MM.1S (cell line): ENCODE data around the gene SIRT2.
"Not testable (repeated sequence)": the region's sequence is repeated elsewhere in the genome, so short reads cannot be mapped to it uniquely, and the experiment has no call there.

Source experiments
- EZH2 ChIP-seq: fragments of 300-600 bp; sonication (generic); optimal IDR thresholded peaks from 2 replicates; pipeline ENCODE3; 2017; ENCODE audit warnings: low read depth, mild to moderate bottlenecking, antibody characterized with exemption, low read length, mixed read lengths
- EZH2phosphoT487 ChIP-seq: fragments of 300-600 bp; sonication (generic); IDR thresholded peaks from 2 replicates; pipeline ENCODE4 v1.6.1; 2018; ENCODE audit warnings: antibody characterized with exemption, low read length
- TF ChIP-seq, protein P1 (sequence below): fragments of 300-600 bp; sonication (generic); IDR thresholded peaks from 2 replicates; pipeline ENCODE4 v1.5.1; 2016; ENCODE audit warnings: antibody characterized with exemption, low read length, mixed read lengths

DNA sequence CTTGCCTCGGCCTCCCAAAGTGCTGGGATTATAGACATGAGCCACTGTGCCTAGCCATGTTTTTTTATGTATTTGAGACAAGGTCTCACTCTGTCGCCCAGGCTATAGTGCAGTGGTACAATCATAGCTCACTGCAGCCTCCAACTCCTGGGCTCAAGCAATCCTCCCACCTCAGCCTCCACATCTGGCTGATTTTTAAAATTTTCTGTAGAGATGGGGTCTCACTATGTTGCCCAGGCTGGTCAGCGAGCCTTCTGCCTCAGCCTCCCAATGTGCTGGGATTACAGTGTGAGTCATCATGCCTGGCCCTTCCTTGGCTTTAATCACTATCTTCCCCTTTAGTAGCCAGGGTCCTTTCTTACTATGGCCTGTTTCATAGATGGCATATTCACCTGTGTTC, 14.7 kb downstream of the SIRT2 start:
- TF ChIP-seq, protein P1, sequence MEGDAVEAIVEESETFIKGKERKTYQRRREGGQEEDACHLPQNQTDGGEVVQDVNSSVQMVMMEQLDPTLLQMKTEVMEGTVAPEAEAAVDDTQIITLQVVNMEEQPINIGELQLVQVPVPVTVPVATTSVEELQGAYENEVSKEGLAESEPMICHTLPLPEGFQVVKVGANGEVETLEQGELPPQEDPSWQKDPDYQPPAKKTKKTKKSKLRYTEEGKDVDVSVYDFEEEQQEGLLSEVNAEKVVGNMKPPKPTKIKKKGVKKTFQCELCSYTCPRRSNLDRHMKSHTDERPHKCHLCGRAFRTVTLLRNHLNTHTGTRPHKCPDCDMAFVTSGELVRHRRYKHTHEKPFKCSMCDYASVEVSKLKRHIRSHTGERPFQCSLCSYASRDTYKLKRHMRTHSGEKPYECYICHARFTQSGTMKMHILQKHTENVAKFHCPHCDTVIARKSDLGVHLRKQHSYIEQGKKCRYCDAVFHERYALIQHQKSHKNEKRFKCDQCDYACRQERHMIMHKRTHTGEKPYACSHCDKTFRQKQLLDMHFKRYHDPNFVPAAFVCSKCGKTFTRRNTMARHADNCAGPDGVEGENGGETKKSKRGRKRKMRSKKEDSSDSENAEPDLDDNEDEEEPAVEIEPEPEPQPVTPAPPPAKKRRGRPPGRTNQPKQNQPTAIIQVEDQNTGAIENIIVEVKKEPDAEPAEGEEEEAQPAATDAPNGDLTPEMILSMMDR, result not testable (repeated sequence)
- TF ChIP-seq EZH2, EZH2phosphoT487: not testable (repeated sequence)
